Measurements from ENCODE around the gene TPCN1. TPM values are rescaled to one million over a fixed set of nuclear protein-coding genes. Genes with fewer than 3 reads are reported as not detected.
A peak's percentile ranks its signal among the peaks of the same experiment; 100 is the strongest.

Gene TPCN1
- total RNA-seq, 1 experiment from 2014 or later: 18.8 TPM

GRCh38 chr12:113306382-113306781 is 85.1 kb downstream of the TPCN1 start:
- POLR2A ChIA-PET (ENCODE audit: low non-redundant PET): no interaction called here
- H3K4me3 ChIP-seq (ENCODE audit: low read depth, low read length, poor library complexity, severe bottlenecking): no peak overlapping the region
- CTCF ChIA-PET: interaction anchor here (0.5 to 0.6 kb wide), 2 partner anchors 61 to 130 kb away, joined by 4 to 11 read pairs; no protein-coding TSS in a partner anchor
- intact Hi-C loops (cut with micrococcal nuclease; ENCODE audit: unreplicated experiment): no loop called here
- no peaks in the 10 kb centered on the region for H3K4me1 ChIP-seq (ENCODE audit: insufficient read depth, low read length, poor library complexity, severe bottlenecking)
- no peak for DNase-seq (ENCODE audit: low spot score)
- no TSS peak for BruUV-seq (replicated peaks)
- H3K27ac ChIP-seq (ENCODE audit: low read depth, low read length, poor library complexity, severe bottlenecking): no peak overlapping the region
- no peaks in the 10 kb centered on the region for H3K27me3 ChIP-seq (replicated peaks; ENCODE audit: insufficient read depth, low read depth, low read length, poor library complexity)
- H3K9me3 ChIP-seq (ENCODE audit: low read depth, low read length, poor library complexity, severe bottlenecking): no peaks in the 10 kb centered on the region
- no peak for TF ChIP-seq CTCF (conservative IDR thresholded peaks at IDR 0.05; ENCODE audit: low read depth, low read length)
- TF ChIP-seq EZH2 (IDR thresholded peaks at IDR 0.05; ENCODE audit: borderline replicate concordance, low read depth, low read length, poor library complexity, severe bottlenecking): no peak
- H3K36me3 ChIP-seq (ENCODE audit: insufficient read depth, low read length, poor library complexity, severe bottlenecking): no peaks in the 10 kb centered on the region

GRCh38 chr12:113310489-113310888 is 89.2 kb downstream of the TPCN1 start:
- H3K4me3 ChIP-seq (ENCODE audit: low read depth, low read length, poor library complexity, severe bottlenecking): no peak overlapping the region
- intact Hi-C loops (cut with micrococcal nuclease; ENCODE audit: unreplicated experiment): loop anchor here (10.0 kb wide), 1 partner anchor 74 kb away; no protein-coding TSS in a partner anchor
- TF ChIP-seq CTCF (conservative IDR thresholded peaks at IDR 0.05; ENCODE audit: low read depth, low read length) (peak; percentile 41; the same call in 1 of the 2 replicates), EZH2 (IDR thresholded peaks at IDR 0.05; ENCODE audit: borderline replicate concordance, low read depth, low read length, poor library complexity, severe bottlenecking) (no peak)
- CTCF ChIA-PET: no interaction called here
- no peaks in the 10 kb centered on the region for H3K27me3 ChIP-seq (replicated peaks; ENCODE audit: insufficient read depth, low read depth, low read length, poor library complexity)
- H3K27ac ChIP-seq (ENCODE audit: low read depth, low read length, poor library complexity, severe bottlenecking): no peak overlapping the region
- H3K36me3 ChIP-seq (ENCODE audit: insufficient read depth, low read length, poor library complexity, severe bottlenecking): no peaks in the 10 kb centered on the region
- no peaks in the 10 kb centered on the region for H3K9me3 ChIP-seq (ENCODE audit: low read depth, low read length, poor library complexity, severe bottlenecking)
- no peaks in the 10 kb centered on the region for H3K4me1 ChIP-seq (ENCODE audit: insufficient read depth, low read length, poor library complexity, severe bottlenecking)
- peak; percentile 44 for DNase-seq (ENCODE audit: low spot score)
- POLR2A ChIA-PET (ENCODE audit: low non-redundant PET): no interaction called here
- no TSS peak for BruUV-seq (replicated peaks)

GRCh38 chr12:113314121-113314529 is 92.9 kb downstream of the TPCN1 start:
- BruUV-seq (replicated peaks): no TSS peak
- Histone ChIP-seq H3K4me1 (ENCODE audit: insufficient read depth, low read length, poor library complexity, severe bottlenecking) (no peaks in the 10 kb centered on the region), H3K27me3 (replicated peaks; ENCODE audit: insufficient read depth, low read depth, low read length, poor library complexity) (no peaks in the 10 kb centered on the region), H3K4me3 (ENCODE audit: low read depth, low read length, poor library complexity, severe bottlenecking) (no peak overlapping the region), H3K36me3 (ENCODE audit: insufficient read depth, low read length, poor library complexity, severe bottlenecking) (no peaks in the 10 kb centered on the region), H3K27ac (ENCODE audit: low read depth, low read length, poor library complexity, severe bottlenecking) (no peak overlapping the region), H3K9me3 (ENCODE audit: low read depth, low read length, poor library complexity, severe bottlenecking) (no peaks in the 10 kb centered on the region)
- ChIA-PET CTCF (no interaction called here), POLR2A (ENCODE audit: low non-redundant PET) (interaction anchor here (0.5 kb wide), 1 partner anchor 94 kb away, joined by 8 read pairs; no protein-coding TSS in a partner anchor)
- TF ChIP-seq EZH2 (IDR thresholded peaks at IDR 0.05; ENCODE audit: borderline replicate concordance, low read depth, low read length, poor library complexity, severe bottlenecking) (no peak), CTCF (conservative IDR thresholded peaks at IDR 0.05; ENCODE audit: low read depth, low read length) (no peak)
- intact Hi-C loops (cut with micrococcal nuclease; ENCODE audit: unreplicated experiment): loop anchor here (10.0 kb wide), 1 partner anchor 71 kb away; no protein-coding TSS in a partner anchor
- no peak for DNase-seq (ENCODE audit: low spot score)
